NCI-H748 treated with DMSO at 0.1 percent for 48 hours (cell line): ENCODE results near the gene HBD.
"Not testable (repeated sequence)": the region's sequence is repeated elsewhere in the genome, so short reads cannot be mapped to it uniquely, and the experiment has no call there.

ENCODE experiments used
- DNase-seq: peaks from one replicate; lab custom pipeline; 2025; lab: John Stamatoyannopoulos, UW

Gene HBD

GRCh38 chr11:5252919-5253265, 18.6 kb upstream of the HBD start:
- DNase-seq: no peak

- DNase-seq: no peak
Measured at GRCh38 chr11:5252192-5252918, 18.1 kb upstream of the HBD start.

GRCh38 chr11:5251746-5252145, 17.5 kb upstream of the HBD start:
- no peak for DNase-seq

- DNase-seq: no peak
Measured at GRCh38 chr11:5250543-5251204, 16.4 kb upstream of the HBD start.

- not testable (repeated sequence) for DNase-seq
Measured at GRCh38 chr11:5249807-5250396, 15.6 kb upstream of the HBD start, which contains the start of gene HBG1. Gene HBG1, minus strand, starts transcription at chr11:5249857. Its CDS starts 53 bp downstream, at chr11:5249804.

GRCh38 chr11:5248498-5248897, 14.2 kb upstream of the HBD start:
- DNase-seq: not testable (repeated sequence)

- DNase-seq: no peak
Measured at GRCh38 chr11:5247472-5248192, 13.3 kb upstream of the HBD start.

GRCh38 chr11:5246772-5247471, 12.6 kb upstream of the HBD start:
- DNase-seq: no peak

- DNase-seq: no peak
Measured at GRCh38 chr11:5245155-5245554, 10.9 kb upstream of the HBD start.

- DNase-seq: no peak
Measured at GRCh38 chr11:5243816-5244180, 9.5 kb upstream of the HBD start.

GRCh38 chr11:5242933-5243815, 8.9 kb upstream of the HBD start:
- DNase-seq: no peak

GRCh38 chr11:5242208-5242607, 7.9 kb upstream of the HBD start:
- DNase-seq: no peak

- no peak for DNase-seq
Measured at GRCh38 chr11:5241458-5241857, 7.2 kb upstream of the HBD start.

- DNase-seq: no peak
Measured at GRCh38 chr11:5240458-5240857, 6.2 kb upstream of the HBD start.

- DNase-seq: no peak
Measured at GRCh38 chr11:5240056-5240455, 5.8 kb upstream of the HBD start.

- DNase-seq: no peak
Measured at GRCh38 chr11:5239046-5239445, 4.8 kb upstream of the HBD start.

GRCh38 chr11:5238486-5238885, 4.2 kb upstream of the HBD start:
- DNase-seq: no peak

- no peak for DNase-seq
Measured at GRCh38 chr11:5237420-5237819, 3.1 kb upstream of the HBD start.

- DNase-seq: no peak
Measured at GRCh38 chr11:5235364-5236095, 1.2 kb upstream of the HBD start.

GRCh38 chr11:5233307-5233706, 976 bp downstream of the HBD start:
- no peak for DNase-seq
